ENCODE data around the gene RAB11FIP3. TPM values are rescaled to one million over a fixed set of nuclear protein-coding genes. Genes with fewer than 3 reads are reported as not detected.

RAB11FIP3 gene
- total and polyA plus RNA-seq, 7 experiments from 2014 or later, result 0.71 to 53.0 (median 43.3) TPM

GRCh38 chr16:516301-516700 is 90.9 kb downstream of the RAB11FIP3 start:
- Histone ChIP-seq H3K4me3 (ENCODE audit: low read length) (no peak overlapping the region), H3K27ac (ENCODE audit: low read depth, low read length) (no peak overlapping the region), H3K9me3 (ENCODE audit: control insufficient read depth in 2 of 3, low read length in 3 of 3) (no peaks in the 10 kb centered on the region), H3K4me1 (ENCODE audit: control insufficient read depth in 2 of 2, insufficient read depth in 2 of 2, low read length in 2 of 2) (no peaks in the 10 kb centered on the region), H3K27me3 (ENCODE audit: control insufficient read depth in 2 of 2, insufficient read depth in 2 of 2, low read length in 2 of 2) (no peaks in the 10 kb centered on the region), H3K36me3 (ENCODE audit: control insufficient read depth in 2 of 3, insufficient read depth in 3 of 3, low read length in 3 of 3) (peaks cover 0 to 32% (median 3%) of the 10 kb centered on the region in 3 experiments)
- no peak overlapping the region for H3K4me3 Mint-ChIP-seq
- H3K36me3 Mint-ChIP-seq, result peaks cover 0 to 7% (median 0%) of the 10 kb centered on the region in 5 donors
- ATAC-seq (no peak), DNase-seq (no peak)
- no peak overlapping the region for H3K27ac Mint-ChIP-seq
- ChIA-PET CTCF (no interaction called here), POLR2A (no interaction called here)
- H3K4me1 Mint-ChIP-seq, result peaks cover 0 to 3% (median 0%) of the 10 kb centered on the region in 7 donors
- H3K27me3 Mint-ChIP-seq, result no peaks in the 10 kb centered on the region
- H3K9me3 Mint-ChIP-seq, result no peaks in the 10 kb centered on the region
- intact Hi-C loops (cut with micrococcal nuclease), result no loop called here

GRCh38 chr16:518858-519257 is 93.4 kb downstream of the RAB11FIP3 start:
- DNase-seq, result no peak
- Mint-ChIP-seq H3K36me3 (peaks cover 0 to 7% (median 0%) of the 10 kb centered on the region in 5 donors), H3K9me3 (no peaks in the 10 kb centered on the region), H3K27ac (no peak overlapping the region), H3K27me3 (no peaks in the 10 kb centered on the region), H3K4me3 (no peak overlapping the region), H3K4me1 (peaks cover 0 to 4% (median 0%) of the 10 kb centered on the region in 7 donors)
- no peaks in the 10 kb centered on the region for H3K4me1 ChIP-seq (ENCODE audit: control insufficient read depth in 2 of 2, insufficient read depth in 2 of 2, low read length in 2 of 2)
- ChIA-PET CTCF (no interaction called here), POLR2A (no interaction called here)
- no peak for ATAC-seq
- peaks cover 0 to 32% (median 3%) of the 10 kb centered on the region in 3 experiments for H3K36me3 ChIP-seq (ENCODE audit: control insufficient read depth in 2 of 3, insufficient read depth in 3 of 3, low read length in 3 of 3)
- no peak overlapping the region for H3K4me3 ChIP-seq (ENCODE audit: low read length)
- H3K27me3 ChIP-seq (ENCODE audit: control insufficient read depth in 2 of 2, insufficient read depth in 2 of 2, low read length in 2 of 2), result no peaks in the 10 kb centered on the region
- no peaks in the 10 kb centered on the region for H3K9me3 ChIP-seq (ENCODE audit: control insufficient read depth in 2 of 3, low read length in 3 of 3)
- intact Hi-C loops (cut with micrococcal nuclease), result no loop called here
- no peak overlapping the region for H3K27ac ChIP-seq (ENCODE audit: low read depth, low read length)

GRCh38 chr16:519425-519824 is 94.0 kb downstream of the RAB11FIP3 start:
- ATAC-seq (no peak), DNase-seq (no peak)
- Mint-ChIP-seq H3K9me3 (no peaks in the 10 kb centered on the region), H3K27ac (peak overlapping the region in 1 of 9 donors; percentile 42), H3K4me1 (peaks cover 0 to 4% (median 0%) of the 10 kb centered on the region in 7 donors), H3K36me3 (peaks cover 0 to 7% (median 0%) of the 10 kb centered on the region in 5 donors), H3K4me3 (no peak overlapping the region), H3K27me3 (no peaks in the 10 kb centered on the region)
- Histone ChIP-seq H3K36me3 (ENCODE audit: control insufficient read depth in 2 of 3, insufficient read depth in 3 of 3, low read length in 3 of 3) (peaks cover 0 to 32% (median 3%) of the 10 kb centered on the region in 3 experiments), H3K4me1 (ENCODE audit: control insufficient read depth in 2 of 2, insufficient read depth in 2 of 2, low read length in 2 of 2) (no peaks in the 10 kb centered on the region), H3K27ac (ENCODE audit: low read depth, low read length) (no peak overlapping the region), H3K9me3 (ENCODE audit: control insufficient read depth in 2 of 3, low read length in 3 of 3) (no peaks in the 10 kb centered on the region), H3K4me3 (ENCODE audit: low read length) (no peak overlapping the region), H3K27me3 (ENCODE audit: control insufficient read depth in 2 of 2, insufficient read depth in 2 of 2, low read length in 2 of 2) (no peaks in the 10 kb centered on the region)
- CTCF ChIA-PET, result no interaction called here
- POLR2A ChIA-PET, result no interaction called here
- intact Hi-C loops (cut with micrococcal nuclease), result no loop called here

- H3K4me3 ChIP-seq (ENCODE audit: low read length), result no peak overlapping the region
- Mint-ChIP-seq H3K9me3 (no peaks in the 10 kb centered on the region), H3K36me3 (peaks cover 0 to 2% (median 0%) of the 10 kb centered on the region in 5 donors), H3K4me3 (no peak overlapping the region), H3K27ac (peak overlapping the region in 1 of 9 donors; percentile 42), H3K4me1 (peaks cover 0 to 4% (median 0%) of the 10 kb centered on the region in 7 donors), H3K27me3 (no peaks in the 10 kb centered on the region)
- H3K9me3 ChIP-seq (ENCODE audit: control insufficient read depth in 2 of 3, low read length in 3 of 3), result no peaks in the 10 kb centered on the region
- H3K4me1 ChIP-seq (ENCODE audit: control insufficient read depth in 2 of 2, insufficient read depth in 2 of 2, low read length in 2 of 2), result peaks cover 0 to under 1% of the 10 kb centered on the region in 2 donors
- ChIA-PET POLR2A (no interaction called here), CTCF (no interaction called here)
- no peak for DNase-seq
- no peaks in the 10 kb centered on the region for H3K27me3 ChIP-seq (ENCODE audit: control insufficient read depth in 2 of 2, insufficient read depth in 2 of 2, low read length in 2 of 2)
- no peak overlapping the region for H3K27ac ChIP-seq (ENCODE audit: low read depth, low read length)
- ATAC-seq, result no peak
- intact Hi-C loops (cut with micrococcal nuclease), result no loop called here
- peaks cover 0 to 27% (median 3%) of the 10 kb centered on the region in 3 experiments for H3K36me3 ChIP-seq (ENCODE audit: control insufficient read depth in 2 of 3, insufficient read depth in 3 of 3, low read length in 3 of 3)
Observed at GRCh38 chr16:519841-520687, 94.6 kb downstream of the RAB11FIP3 start.

- Histone ChIP-seq H3K4me1 (ENCODE audit: control insufficient read depth in 2 of 2, insufficient read depth in 2 of 2, low read length in 2 of 2) (peaks cover 2 to 8% of the 10 kb centered on the region in 2 donors), H3K27ac (ENCODE audit: low read depth, low read length) (no peak overlapping the region), H3K9me3 (ENCODE audit: control insufficient read depth in 2 of 3, low read length in 3 of 3) (no peaks in the 10 kb centered on the region), H3K4me3 (ENCODE audit: low read length) (no peak overlapping the region), H3K36me3 (ENCODE audit: control insufficient read depth in 2 of 3, insufficient read depth in 3 of 3, low read length in 3 of 3) (peaks cover 0 to 19% (median 3%) of the 10 kb centered on the region in 3 experiments), H3K27me3 (ENCODE audit: control insufficient read depth in 2 of 2, insufficient read depth in 2 of 2, low read length in 2 of 2) (no peaks in the 10 kb centered on the region)
- no peak overlapping the region for H3K27ac Mint-ChIP-seq
- H3K27me3 Mint-ChIP-seq, result no peaks in the 10 kb centered on the region
- ChIA-PET CTCF (no interaction called here), POLR2A (no interaction called here)
- peaks cover 6 to 11% (median 7%) of the 10 kb centered on the region in 7 donors for H3K4me1 Mint-ChIP-seq
- H3K36me3 Mint-ChIP-seq, result peaks cover 0 to 2% (median 0%) of the 10 kb centered on the region in 5 donors
- intact Hi-C loops (cut with micrococcal nuclease), result no loop called here
- H3K9me3 Mint-ChIP-seq, result no peaks in the 10 kb centered on the region
- DNase-seq (no peak), ATAC-seq (no peak)
- H3K4me3 Mint-ChIP-seq, result no peak overlapping the region
Observed at GRCh38 chr16:520847-521246, 95.4 kb downstream of the RAB11FIP3 start.

- intact Hi-C loops (cut with micrococcal nuclease), result no loop called here
- Mint-ChIP-seq H3K4me1 (peaks cover 11 to 17% (median 12%) of the 10 kb centered on the region in 7 donors), H3K27ac (no peak overlapping the region), H3K27me3 (no peaks in the 10 kb centered on the region), H3K4me3 (no peak overlapping the region), H3K36me3 (peaks cover 0 to 2% (median 0%) of the 10 kb centered on the region in 5 donors), H3K9me3 (no peaks in the 10 kb centered on the region)
- Histone ChIP-seq H3K36me3 (ENCODE audit: control insufficient read depth in 2 of 3, insufficient read depth in 3 of 3, low read length in 3 of 3) (peaks cover 0 to 19% (median 3%) of the 10 kb centered on the region in 3 experiments), H3K9me3 (ENCODE audit: control insufficient read depth in 2 of 3, low read length in 3 of 3) (no peaks in the 10 kb centered on the region), H3K27ac (ENCODE audit: low read depth, low read length) (no peak overlapping the region), H3K4me3 (ENCODE audit: low read length) (no peak overlapping the region), H3K27me3 (ENCODE audit: control insufficient read depth in 2 of 2, insufficient read depth in 2 of 2, low read length in 2 of 2) (no peaks in the 10 kb centered on the region), H3K4me1 (ENCODE audit: control insufficient read depth in 2 of 2, insufficient read depth in 2 of 2, low read length in 2 of 2) (peaks cover 10 to 16% of the 10 kb centered on the region in 2 donors)
- no peak for ATAC-seq
- ChIA-PET CTCF (no interaction called here), POLR2A (interaction anchor here (1.1 kb wide), 1 partner anchor 9 kb away, joined by 4 read pairs; no protein-coding TSS in a partner anchor)
- no peak for DNase-seq
Observed at GRCh38 chr16:521381-522210, 96.1 kb downstream of the RAB11FIP3 start.
